ENCODE measurements around the gene TNS3. TPM values are rescaled to one million over a fixed set of nuclear protein-coding genes. Genes with fewer than 3 reads are reported as not detected.

The TNS3 gene
- total RNA-seq, 2 experiments from 2014 or later: not detected

DNA sequence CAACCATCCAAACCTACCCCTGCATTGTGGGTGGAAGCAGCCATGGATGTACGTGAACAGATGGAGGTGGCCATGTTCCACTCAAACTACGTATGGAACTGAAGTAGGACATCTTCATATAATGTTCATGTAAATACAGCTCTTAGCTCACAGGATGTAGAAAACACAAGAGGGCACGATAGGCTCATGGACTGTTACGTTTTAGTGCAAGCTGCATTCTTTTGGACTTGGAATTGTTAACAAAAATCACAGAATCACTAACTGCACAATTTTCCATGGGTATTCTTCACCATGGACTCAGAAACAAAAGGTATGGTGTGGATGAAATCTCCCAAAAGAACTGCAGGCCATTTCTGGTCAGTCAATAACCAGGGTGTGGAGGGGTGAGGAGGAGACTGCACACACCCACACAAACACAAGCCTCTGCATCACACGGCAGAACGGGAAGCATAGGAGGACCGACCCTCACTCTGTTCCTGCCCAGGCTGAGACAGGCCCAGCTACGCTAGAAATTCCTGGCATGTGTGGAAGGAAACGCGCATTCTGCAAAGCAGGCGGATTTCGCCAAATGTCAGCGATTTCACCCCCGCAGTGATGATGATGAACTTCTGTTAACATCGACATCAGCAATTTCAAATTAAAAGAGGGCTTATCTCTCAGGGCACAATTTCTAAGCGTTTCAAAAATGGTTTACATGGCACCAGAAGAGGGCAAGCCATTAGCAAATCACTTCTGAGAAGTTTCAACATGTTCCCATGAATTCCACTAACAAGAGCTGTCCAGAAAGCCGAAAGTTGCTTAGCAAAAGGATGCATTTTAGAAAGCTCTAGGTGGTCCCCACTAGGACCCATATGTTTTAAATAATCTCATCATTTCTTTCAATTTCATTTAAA lies 149.0 kb downstream of the TNS3 start:
- Mint-ChIP-seq H3K9me3 (ENCODE audit: insufficient read depth) (no peaks in the 10 kb centered on the region), H3K4me3 (no peak overlapping the region), H3K36me3 (ENCODE audit: low read depth) (no peaks in the 10 kb centered on the region), H3K4me1 (ENCODE audit: low read depth) (no peaks in the 10 kb centered on the region), H3K27me3 (ENCODE audit: low read depth) (no peaks in the 10 kb centered on the region), H3K27ac (no peak overlapping the region)
- ChIA-PET POLR2A (no interaction called here), CTCF (no interaction called here)
- DNase-seq (no peak), ATAC-seq (no peak)

GRCh38 chr7:47430422-47430821 lies 151.5 kb downstream of the TNS3 start:
- H3K4me1 Mint-ChIP-seq (ENCODE audit: low read depth): no peaks in the 10 kb centered on the region
- CTCF ChIA-PET: no interaction called here
- POLR2A ChIA-PET: no interaction called here
- ATAC-seq (no peak), DNase-seq (no peak)
- H3K27me3 Mint-ChIP-seq (ENCODE audit: low read depth): no peaks in the 10 kb centered on the region
- H3K27ac Mint-ChIP-seq: no peak overlapping the region
- no peaks in the 10 kb centered on the region for H3K36me3 Mint-ChIP-seq (ENCODE audit: low read depth)
- no peaks in the 10 kb centered on the region for H3K9me3 Mint-ChIP-seq (ENCODE audit: insufficient read depth)
- H3K4me3 Mint-ChIP-seq: no peak overlapping the region

- H3K27ac Mint-ChIP-seq: no peak overlapping the region
- no peaks in the 10 kb centered on the region for H3K36me3 Mint-ChIP-seq (ENCODE audit: low read depth)
- no peak for ATAC-seq
- no peaks in the 10 kb centered on the region for H3K27me3 Mint-ChIP-seq (ENCODE audit: low read depth)
- H3K4me3 Mint-ChIP-seq: no peak overlapping the region
- CTCF ChIA-PET: no interaction called here
- no peaks in the 10 kb centered on the region for H3K9me3 Mint-ChIP-seq (ENCODE audit: insufficient read depth)
- no peaks in the 10 kb centered on the region for H3K4me1 Mint-ChIP-seq (ENCODE audit: low read depth)
- POLR2A ChIA-PET: no interaction called here
- no peak for DNase-seq
Observed at GRCh38 chr7:47428768-47429472, 153.0 kb downstream of the TNS3 start.

- Mint-ChIP-seq H3K27ac (no peak overlapping the region), H3K4me3 (no peak overlapping the region), H3K4me1 (ENCODE audit: low read depth) (no peaks in the 10 kb centered on the region), H3K9me3 (ENCODE audit: insufficient read depth) (no peaks in the 10 kb centered on the region), H3K27me3 (ENCODE audit: low read depth) (no peaks in the 10 kb centered on the region), H3K36me3 (ENCODE audit: low read depth) (no peaks in the 10 kb centered on the region)
- POLR2A ChIA-PET: no interaction called here
- ATAC-seq: no peak
- CTCF ChIA-PET: no interaction called here
- DNase-seq: no peak
Observed at GRCh38 chr7:47428052-47428767, 153.7 kb downstream of the TNS3 start.

DNA sequence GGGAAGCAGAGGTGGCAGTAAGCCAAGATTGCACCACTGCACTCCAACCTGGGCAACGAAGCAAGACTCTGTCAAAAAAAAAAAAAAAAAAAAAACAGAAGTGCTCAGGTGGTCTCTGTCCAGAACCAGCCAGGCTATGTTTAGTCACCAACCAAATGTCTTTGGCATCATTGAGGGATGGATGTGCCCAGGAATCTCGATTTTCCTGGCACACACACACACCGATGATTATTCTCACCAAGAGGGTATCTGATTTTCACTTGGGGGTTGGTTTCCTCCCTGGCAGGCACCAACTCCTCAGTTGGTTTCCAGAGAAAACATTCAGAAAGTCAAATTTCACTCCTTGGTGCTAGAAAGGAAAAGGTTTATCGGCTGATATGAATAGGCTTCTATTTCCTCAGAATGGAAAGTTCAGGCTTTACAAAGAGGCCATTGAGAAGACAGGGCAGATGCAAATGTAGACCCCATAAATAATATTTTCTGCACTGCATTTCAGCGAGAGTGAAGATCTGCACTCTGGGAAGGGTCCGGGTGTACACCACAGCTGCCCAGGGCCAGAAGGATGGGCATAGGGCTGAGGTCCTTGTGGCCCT lies 154.8 kb downstream of the TNS3 start:
- Mint-ChIP-seq H3K4me3 (no peak overlapping the region), H3K36me3 (ENCODE audit: low read depth) (no peaks in the 10 kb centered on the region), H3K4me1 (ENCODE audit: low read depth) (no peaks in the 10 kb centered on the region), H3K27ac (no peak overlapping the region), H3K27me3 (ENCODE audit: low read depth) (no peaks in the 10 kb centered on the region), H3K9me3 (ENCODE audit: insufficient read depth) (no peaks in the 10 kb centered on the region)
- DNase-seq: no peak
- CTCF ChIA-PET: no interaction called here
- no peak for ATAC-seq
- POLR2A ChIA-PET: no interaction called here

GRCh38 chr7:47424523-47424922 lies 157.4 kb downstream of the TNS3 start:
- Mint-ChIP-seq H3K36me3 (ENCODE audit: low read depth) (no peaks in the 10 kb centered on the region), H3K9me3 (ENCODE audit: insufficient read depth) (no peaks in the 10 kb centered on the region), H3K27ac (no peak overlapping the region), H3K4me1 (ENCODE audit: low read depth) (no peaks in the 10 kb centered on the region), H3K27me3 (ENCODE audit: low read depth) (no peaks in the 10 kb centered on the region), H3K4me3 (no peak overlapping the region)
- POLR2A ChIA-PET: no interaction called here
- CTCF ChIA-PET: no interaction called here
- ATAC-seq: no peak
- DNase-seq: no peak

DNA sequence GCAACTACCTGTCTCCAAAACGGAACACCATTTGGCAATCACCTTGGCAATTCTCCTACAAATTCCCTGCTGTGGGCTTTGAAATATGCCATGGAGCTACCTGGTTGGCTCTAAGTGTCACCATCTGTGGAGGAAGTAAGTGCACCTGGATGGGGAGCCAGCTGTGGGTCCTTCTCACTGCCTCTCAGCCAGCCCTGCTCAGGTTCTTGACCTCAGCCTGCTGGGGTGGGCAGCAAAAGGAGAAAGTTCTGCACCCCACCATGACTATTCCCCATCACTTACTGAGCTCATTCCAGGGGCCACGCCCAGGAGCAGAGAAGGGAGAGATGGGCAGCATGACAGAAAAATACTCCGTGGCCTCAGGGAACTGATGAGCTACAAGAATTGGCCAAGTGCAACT lies 158.7 kb downstream of the TNS3 start:
- no peak for ATAC-seq
- no peak for DNase-seq
- ChIA-PET POLR2A (no interaction called here), CTCF (no interaction called here)
- no peaks in the 10 kb centered on the region for H3K4me1 Mint-ChIP-seq (ENCODE audit: low read depth)
- no peaks in the 10 kb centered on the region for H3K36me3 Mint-ChIP-seq (ENCODE audit: low read depth)
- H3K4me3 Mint-ChIP-seq: no peak overlapping the region
- no peaks in the 10 kb centered on the region for H3K9me3 Mint-ChIP-seq (ENCODE audit: insufficient read depth)
- no peak overlapping the region for H3K27ac Mint-ChIP-seq
- no peaks in the 10 kb centered on the region for H3K27me3 Mint-ChIP-seq (ENCODE audit: low read depth)

- Mint-ChIP-seq H3K36me3 (ENCODE audit: low read depth) (no peaks in the 10 kb centered on the region), H3K27me3 (ENCODE audit: low read depth) (no peaks in the 10 kb centered on the region), H3K9me3 (ENCODE audit: insufficient read depth) (no peaks in the 10 kb centered on the region), H3K4me1 (ENCODE audit: low read depth) (no peaks in the 10 kb centered on the region), H3K4me3 (no peak overlapping the region), H3K27ac (no peak overlapping the region)
- POLR2A ChIA-PET: no interaction called here
- no peak for ATAC-seq
- CTCF ChIA-PET: no interaction called here
- no peak for DNase-seq
Observed at GRCh38 chr7:47422611-47423010, 159.3 kb downstream of the TNS3 start.

DNA sequence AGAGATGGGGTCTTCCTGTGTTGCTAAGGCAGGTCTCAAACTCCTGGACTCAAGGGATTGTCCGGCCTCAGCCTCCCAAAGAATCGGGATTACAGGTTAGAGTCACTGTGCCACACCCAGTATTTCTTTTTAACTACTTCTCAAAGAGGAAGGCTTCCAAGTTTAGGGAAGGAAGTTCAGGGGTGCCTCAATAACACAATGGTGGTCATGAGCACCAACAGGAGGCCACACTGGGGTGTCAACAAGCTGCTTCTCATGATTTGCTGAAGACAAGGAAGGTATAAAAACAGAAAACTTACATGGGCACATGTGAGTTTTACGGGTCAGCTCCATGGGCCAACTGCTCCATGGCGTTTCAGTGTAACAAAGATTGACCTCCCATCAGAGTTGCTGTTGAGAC lies 160.5 kb downstream of the TNS3 start:
- ATAC-seq (no peak), DNase-seq (no peak)
- Mint-ChIP-seq H3K36me3 (ENCODE audit: low read depth) (no peaks in the 10 kb centered on the region), H3K9me3 (ENCODE audit: insufficient read depth) (no peaks in the 10 kb centered on the region), H3K27ac (no peak overlapping the region), H3K4me1 (ENCODE audit: low read depth) (no peaks in the 10 kb centered on the region), H3K4me3 (no peak overlapping the region), H3K27me3 (ENCODE audit: low read depth) (no peaks in the 10 kb centered on the region)
- ChIA-PET POLR2A (no interaction called here), CTCF (no interaction called here)

DNA sequence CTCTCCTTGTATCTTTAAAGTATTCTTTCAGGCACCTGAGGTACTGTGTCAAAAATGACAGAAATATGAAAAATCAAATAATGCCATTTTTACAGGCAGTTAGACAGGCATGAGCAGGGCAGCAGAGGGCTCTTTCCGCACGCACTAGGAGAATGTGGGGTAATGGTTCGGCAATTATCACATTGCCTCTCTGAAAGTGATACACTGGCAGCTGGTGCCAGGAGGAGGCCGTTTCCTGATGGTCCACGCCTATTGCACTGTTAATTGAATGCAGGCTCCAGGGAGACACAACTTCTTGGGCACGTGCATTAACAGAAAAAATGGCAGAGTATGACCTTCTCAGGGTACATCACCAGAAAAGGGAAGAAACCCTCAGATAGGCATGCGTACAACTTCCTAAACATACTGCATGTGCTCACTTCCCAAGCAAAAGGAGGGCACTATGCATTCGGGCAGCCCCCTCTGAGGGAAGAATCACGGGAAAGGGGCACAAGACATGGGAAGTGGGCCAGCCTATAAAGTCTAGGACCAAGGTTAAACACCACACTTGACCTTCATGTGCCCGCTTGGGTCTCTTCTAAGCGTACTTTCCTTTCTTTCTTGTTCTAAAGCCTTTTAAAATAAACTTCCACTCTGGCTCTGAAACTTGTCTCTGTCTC lies 161.7 kb downstream of the TNS3 start:
- H3K9me3 Mint-ChIP-seq (ENCODE audit: insufficient read depth): no peaks in the 10 kb centered on the region
- no peaks in the 10 kb centered on the region for H3K36me3 Mint-ChIP-seq (ENCODE audit: low read depth)
- no peaks in the 10 kb centered on the region for H3K4me1 Mint-ChIP-seq (ENCODE audit: low read depth)
- ATAC-seq (no peak), DNase-seq (no peak)
- ChIA-PET POLR2A (no interaction called here), CTCF (no interaction called here)
- no peaks in the 10 kb centered on the region for H3K27me3 Mint-ChIP-seq (ENCODE audit: low read depth)
- no peak overlapping the region for H3K4me3 Mint-ChIP-seq
- H3K27ac Mint-ChIP-seq: no peak overlapping the region

- no peak overlapping the region for H3K27ac Mint-ChIP-seq
- ATAC-seq (no peak), DNase-seq (no peak)
- ChIA-PET CTCF (no interaction called here), POLR2A (no interaction called here)
- no peaks in the 10 kb centered on the region for H3K4me1 Mint-ChIP-seq (ENCODE audit: low read depth)
- H3K27me3 Mint-ChIP-seq (ENCODE audit: low read depth): no peaks in the 10 kb centered on the region
- H3K36me3 Mint-ChIP-seq (ENCODE audit: low read depth): no peaks in the 10 kb centered on the region
- H3K4me3 Mint-ChIP-seq: no peak overlapping the region
- H3K9me3 Mint-ChIP-seq (ENCODE audit: insufficient read depth): no peaks in the 10 kb centered on the region
Observed at GRCh38 chr7:47419471-47419870, 162.4 kb downstream of the TNS3 start.

Data from activated CD8-positive, alpha-beta T cell treated with anti-CD3 and anti-CD28 coated beads, Interleukin-2, amount 10 ng/mL, durations not matched to agents 7 days and 5 days (primary cell).